NCI-H460 (cell line): ENCODE data around the gene SMPD3. TPM values are rescaled to one million over a fixed set of nuclear protein-coding genes. Genes with fewer than 3 reads are reported as not detected.

Experiments
- DNase-seq: peaks from one replicate; pipeline ENCODE4 v3.0.0-alpha.2; 2016; ENCODE audit warnings: low read depth; ENCODE audit errors: extremely low read depth
- total RNA-seq: library from RNA; depleted of rRNA; stranded (reverse); fragments of >200 nt; shearing (Covaris generic); gene quantifications from 2 replicates; pipeline ENCODE4 v1.2.3, GENCODE V29; 2014

SMPD3 gene
- total RNA-seq, 1 experiment from 2014 or later = 0.07 TPM

GRCh38 chr16:68444056-68444657, 4.2 kb downstream of the SMPD3 start:
- DNase-seq = peak; percentile 42

DNA sequence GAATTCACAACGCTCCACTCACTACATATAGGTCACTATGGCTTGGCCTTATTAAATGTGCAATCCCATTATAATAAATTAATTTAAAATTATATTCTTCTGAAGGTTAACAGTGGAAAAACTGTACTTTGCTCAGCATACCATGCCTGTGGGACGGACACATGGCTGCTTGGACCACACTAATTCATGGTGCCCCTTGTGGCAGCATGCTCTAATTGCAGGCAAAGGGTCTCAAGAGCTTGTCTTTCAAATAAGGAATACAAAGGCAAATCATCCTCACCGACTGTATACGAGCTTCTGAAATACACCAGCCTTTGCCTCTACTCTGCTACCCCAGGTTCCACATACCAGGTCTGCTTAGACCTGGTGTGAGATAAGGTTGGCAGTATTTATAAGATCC, 11.7 kb downstream of the SMPD3 start:
- no peak for DNase-seq

GRCh38 chr16:68434624-68435210, 13.6 kb downstream of the SMPD3 start:
- no peak for DNase-seq

DNA sequence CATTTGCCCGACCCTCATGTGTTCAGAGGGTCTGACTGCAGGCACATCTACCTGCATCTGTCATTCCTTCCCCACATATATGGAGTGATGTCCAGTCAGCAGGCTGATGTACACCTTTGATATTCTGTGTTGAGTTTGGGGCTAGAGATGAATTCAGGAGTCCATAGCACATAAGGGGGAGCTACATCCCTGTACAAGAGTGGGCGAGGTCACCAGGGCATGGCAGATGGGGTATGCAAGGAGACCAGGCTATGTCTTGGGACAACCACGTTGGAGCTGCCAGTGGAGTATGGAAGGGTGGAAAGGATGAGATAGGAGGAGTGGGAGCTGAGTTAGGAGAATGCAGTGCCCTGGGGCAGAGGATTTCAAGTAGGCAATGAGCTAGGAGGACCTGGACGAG, 15.0 kb downstream of the SMPD3 start:
- DNase-seq = no peak

DNA sequence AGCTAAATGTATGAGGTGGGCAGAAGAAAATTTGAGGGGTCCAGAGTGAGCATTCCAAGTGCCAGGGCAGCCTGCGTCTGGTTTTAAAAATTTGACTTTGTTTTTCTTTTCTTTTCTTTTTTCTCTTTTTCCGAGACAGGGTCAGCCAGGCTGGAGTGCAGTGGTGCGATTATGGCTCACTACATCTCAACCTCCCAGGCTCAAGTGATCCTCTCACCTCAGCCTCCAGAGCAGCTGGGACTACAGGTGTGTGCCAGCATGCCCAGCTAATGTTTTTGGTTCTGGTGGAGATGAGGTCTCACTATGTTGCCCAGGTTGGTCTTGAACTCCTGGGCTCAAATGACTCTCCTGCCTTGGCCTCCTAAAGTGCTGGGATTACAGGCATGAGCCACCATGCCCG, 15.6 kb downstream of the SMPD3 start:
- DNase-seq = no peak

DNA sequence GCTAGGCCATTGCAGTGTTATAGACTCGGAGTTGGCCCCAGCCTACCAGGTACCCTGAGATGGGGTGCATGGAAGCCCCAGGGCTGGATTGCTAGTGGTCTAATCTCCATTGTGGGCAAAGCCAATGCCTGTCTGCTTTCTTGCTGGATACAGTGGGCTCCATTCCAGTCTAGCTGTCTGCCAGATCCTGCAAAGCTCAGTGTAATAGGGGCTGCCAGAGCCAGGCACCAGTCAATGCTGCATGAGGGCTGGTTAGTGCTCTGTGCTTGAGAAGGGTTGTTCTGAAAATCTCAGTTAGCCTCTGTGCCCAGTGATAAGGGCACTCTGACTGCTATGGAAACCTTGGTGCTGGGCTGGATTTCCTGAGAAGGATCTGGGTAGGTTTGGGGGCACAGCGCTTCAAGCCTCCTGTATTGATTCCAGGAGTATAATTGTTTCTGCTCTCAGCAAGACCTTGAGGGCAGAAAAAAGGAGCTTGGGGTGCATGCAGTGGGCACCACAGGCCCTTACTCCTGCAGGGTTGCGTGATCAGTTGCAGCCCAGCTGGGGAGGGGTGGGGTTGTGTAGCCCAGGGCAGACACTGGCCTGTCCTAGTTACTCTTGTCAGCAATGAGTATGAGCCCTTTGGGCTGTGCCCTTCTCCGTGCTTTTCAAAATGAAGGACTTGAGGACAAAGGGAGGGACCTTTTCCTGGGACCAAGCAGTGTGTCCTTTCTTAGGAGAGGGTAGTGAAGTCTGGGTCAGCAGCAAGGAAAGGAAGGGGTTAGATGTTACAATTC, 19.0 kb downstream of the SMPD3 start:
- no peak for DNase-seq

DNA sequence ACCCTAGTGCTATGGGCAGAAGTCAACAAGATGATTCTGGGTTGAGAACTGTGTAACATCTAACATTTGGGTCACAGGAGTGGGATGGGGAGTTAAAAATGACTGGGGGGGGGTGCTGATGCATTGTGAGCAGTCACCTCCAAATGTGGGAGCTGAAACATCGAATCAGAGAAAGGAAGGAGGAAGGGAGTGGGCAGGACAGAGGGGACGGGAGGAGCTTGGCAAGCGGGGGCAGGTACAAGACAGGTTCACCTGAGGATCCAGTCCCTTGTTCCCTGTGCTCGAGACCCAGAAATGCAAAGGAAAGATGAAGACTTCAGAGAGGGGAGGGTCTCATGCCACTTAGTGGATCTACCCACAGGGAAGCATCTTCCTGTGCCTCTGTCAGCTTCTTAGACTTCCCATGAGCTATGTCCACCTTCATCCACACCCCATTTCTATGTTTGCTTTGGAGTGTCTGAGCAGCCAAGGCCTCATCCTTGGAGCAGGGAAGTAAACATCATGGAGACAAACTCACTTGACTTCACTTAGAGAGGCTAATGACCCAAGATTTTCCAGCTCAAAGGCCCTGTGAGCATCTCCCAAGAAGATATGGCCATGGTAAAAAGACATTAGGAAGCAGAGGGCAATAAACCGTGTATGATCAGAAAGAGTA, 20.5 kb downstream of the SMPD3 start:
- no peak for DNase-seq

DNA sequence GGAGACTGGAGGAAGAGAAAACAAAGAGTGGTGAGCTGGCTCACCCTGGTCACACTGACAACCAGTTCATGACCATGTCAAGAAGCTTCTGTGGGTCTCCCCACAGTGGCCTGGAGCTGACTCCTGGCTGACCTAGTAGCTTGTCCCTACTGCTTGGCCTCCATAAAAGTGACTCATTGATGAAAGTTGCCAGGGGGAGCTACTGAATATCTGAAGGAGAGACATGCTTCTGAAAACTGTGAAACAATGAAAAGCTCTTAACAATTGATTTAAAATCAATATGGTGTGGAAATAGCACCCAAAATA, 22.0 kb downstream of the SMPD3 start:
- DNase-seq = no peak

GRCh38 chr16:68425498-68426346, 22.6 kb downstream of the SMPD3 start:
- DNase-seq = no peak

GRCh38 chr16:68423771-68424170, 24.5 kb downstream of the SMPD3 start:
- no peak for DNase-seq

DNA sequence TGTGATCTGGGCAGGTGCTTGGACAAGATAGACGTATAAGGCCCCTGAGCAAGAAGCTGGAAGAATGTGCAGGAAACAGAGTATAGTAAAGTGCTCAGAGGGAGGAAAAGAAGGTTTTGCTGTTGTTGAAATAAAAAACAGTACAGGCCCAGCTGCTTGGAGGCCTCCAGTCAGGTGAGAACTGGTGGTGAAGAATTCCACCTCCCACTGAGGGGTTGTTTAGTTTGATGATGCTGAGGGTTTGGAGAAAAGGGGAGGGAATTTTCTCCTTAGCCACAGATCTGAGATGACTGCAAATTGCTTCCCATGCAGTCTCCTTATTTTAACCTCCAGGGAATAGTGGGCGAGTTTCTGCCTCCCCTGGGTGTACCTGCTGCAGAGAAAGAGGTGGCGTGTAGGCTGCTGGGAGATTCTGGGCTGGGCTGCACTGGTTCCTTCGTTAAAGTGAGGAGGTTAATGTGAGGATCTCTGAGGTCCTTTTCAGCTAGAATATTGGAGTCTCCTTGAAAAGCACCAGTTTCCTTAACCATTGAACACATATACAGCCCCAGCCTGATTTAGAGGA, 25.8 kb downstream of the SMPD3 start:
- no peak for DNase-seq

GRCh38 chr16:68421076-68421475, 27.2 kb downstream of the SMPD3 start:
- DNase-seq = no peak

- no peak for DNase-seq
Measured at GRCh38 chr16:68420366-68420942, 27.9 kb downstream of the SMPD3 start.

GRCh38 chr16:68417711-68418301, 30.5 kb downstream of the SMPD3 start:
- DNase-seq = no peak

- DNase-seq = no peak
Measured at GRCh38 chr16:68416057-68417046, 32.0 kb downstream of the SMPD3 start.

- DNase-seq = no peak
Measured at GRCh38 chr16:68414581-68414980, 33.7 kb downstream of the SMPD3 start.

DNA sequence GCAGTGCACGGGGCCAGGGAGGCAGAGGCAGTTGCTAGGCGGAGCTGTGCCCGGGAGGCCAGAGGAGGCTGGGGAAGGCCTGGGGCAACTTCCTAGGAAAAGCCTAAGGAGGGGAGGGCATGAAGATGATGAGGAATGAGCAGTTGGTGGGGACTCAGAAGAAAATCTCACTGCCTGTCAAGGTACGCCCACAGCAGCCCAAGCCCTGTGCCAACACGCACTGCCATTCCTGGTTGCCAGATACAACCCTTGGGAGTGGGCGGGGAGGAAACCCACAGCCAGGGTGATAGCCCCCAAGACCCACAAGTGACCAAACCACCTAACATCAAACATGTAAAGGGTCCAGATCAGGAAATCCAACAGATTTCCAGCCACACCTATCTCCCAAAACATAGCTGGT, 36.2 kb downstream of the SMPD3 start:
- no peak for DNase-seq

DNA sequence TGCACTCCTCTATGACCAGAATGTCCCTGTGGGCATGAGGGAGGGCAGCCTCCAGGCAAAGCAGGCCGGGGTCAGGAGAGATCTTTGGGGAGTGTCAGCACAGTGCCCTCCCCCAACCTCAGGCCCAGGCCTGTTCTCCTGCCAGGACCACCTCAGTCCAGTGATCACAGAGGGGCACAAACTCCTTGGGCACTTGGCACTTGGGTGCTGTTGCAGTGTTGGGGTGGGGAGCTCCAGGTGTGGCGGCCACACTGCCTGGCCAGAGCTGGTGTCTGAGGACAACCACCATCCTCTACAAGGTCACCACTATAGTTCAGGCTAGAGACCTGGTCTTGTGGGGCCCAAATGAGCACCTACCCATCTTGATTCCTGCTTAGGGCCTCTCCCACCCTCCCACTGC, 37.2 kb downstream of the SMPD3 start:
- DNase-seq = no peak

- DNase-seq = no peak
Measured at GRCh38 chr16:68408967-68409366, 39.3 kb downstream of the SMPD3 start.
